Endothelial cell of umbilical vein (primary cell): Measurements from ENCODE around the gene TAS2R13.

ENCODE experiments used
- CTCF ChIP-seq, 2 donors: IDR thresholded peaks; 1 replicate in 1 of 2; 2 replicates in 1 of 2; pipeline ENCODE4 v1.5.1; 2011; ENCODE audit warnings: low read length in 2 of 2, mild to moderate bottlenecking in 2 of 2, moderate library complexity in 2 of 2, control low read depth in 1 of 2, inconsistent platforms in 1 of 2, low read depth in 1 of 2; ENCODE audit not compliant: insufficient read depth in 1 of 2; ENCODE audit errors: extremely low read depth in 1 of 2
- EZH2 ChIP-seq: IDR thresholded peaks from 2 replicates; pipeline ENCODE4 v1.6.1; 2012; ENCODE audit warnings: borderline replicate concordance, low read depth, mild to moderate bottlenecking, moderate library complexity, low read length, inconsistent platforms; ENCODE audit not compliant: severe bottlenecking
- MYC ChIP-seq: IDR thresholded peaks from one replicate; pipeline ENCODE4 v1.6.1; 2011; ENCODE audit warnings: mild to moderate bottlenecking, low read depth, low read length

- no peak for TF ChIP-seq MYC
- TF ChIP-seq CTCF (IDR thresholded peaks at IDR 0.05; ENCODE audit: extremely low read depth in 1 of 2, insufficient read depth in 1 of 2, low read depth in 1 of 2, low read length in 2 of 2), result no peak
- TF ChIP-seq EZH2, result no peak
Observed at GRCh38 chr12:10941916-10942607, 32.7 kb upstream of the TAS2R13 start.
